IMR-90 (cell line): Measurements from ENCODE around the gene BICD2. TPM values are rescaled to one million over a fixed set of nuclear protein-coding genes. Genes with fewer than 3 reads are reported as not detected.

Source experiments
- ATAC-seq: fragments of 200-7000 bp; cut with Tn5 transposase; 2 replicates; pipeline ENCODE4 v1.9.1; 2020; ENCODE audit warnings: low read depth, mild to moderate bottlenecking, moderate library complexity
- BruUV-seq: library from RNA; stranded (reverse); fragments of 400-500 nt; replicated peaks from 2 replicates; lab custom pipeline; 2021; lab: Mats Ljungman, UMichigan
- CTCF ChIA-PET: fragments of 300-600 bp; formaldehyde crosslinking; extraction: SDS; loops from one replicate; lab custom pipeline; 2021; ENCODE audit warnings: antibody characterized with exemption; lab: Yijun Ruan, JAX
- POLR2A ChIA-PET: fragments of 300-600 bp; sonication (Branson Sonifier 250); formaldehyde crosslinking; loops from one replicate; lab custom pipeline; 2022; ENCODE audit warnings: antibody characterized with exemption; ENCODE audit not compliant: unreplicated experiment; lab: Charles Lee
- DNase-seq: peaks from one replicate; pipeline ENCODE4 v3.0.0; 2013
- H2AFZ ChIP-seq: replicated peaks from 2 replicates; pipeline ENCODE3; 2013; ENCODE audit warnings: low read length, mild to moderate bottlenecking; ENCODE audit not compliant: poor library complexity
- H2AK5ac ChIP-seq: 2 replicates; pipeline ENCODE4 v1.6.1; 2013; ENCODE audit warnings: low read depth, low read length, inconsistent platforms
- H2AK9ac ChIP-seq: replicated peaks from 2 replicates; pipeline ENCODE3; 2013; ENCODE audit warnings: mild to moderate bottlenecking, low read depth, low read length, moderate library complexity; ENCODE audit not compliant: poor library complexity
- H2BK120ac ChIP-seq: 2 replicates; pipeline ENCODE4 v1.6.1; 2013; ENCODE audit warnings: low read depth, low read length, inconsistent platforms
- H2BK15ac ChIP-seq: 3 replicates; pipeline ENCODE4 v1.6.1; 2013; ENCODE audit warnings: low read depth, low read length, inconsistent platforms
- H2BK20ac ChIP-seq: 2 replicates; pipeline ENCODE4 v1.6.1; 2013; ENCODE audit warnings: low read depth, mild to moderate bottlenecking, inconsistent platforms, low read length, moderate library complexity
- H2BK5ac ChIP-seq: 2 replicates; pipeline ENCODE4 v1.6.1; 2013; ENCODE audit warnings: mild to moderate bottlenecking, low read depth, low read length, inconsistent platforms; ENCODE audit not compliant: poor library complexity, severe bottlenecking
- H3K14ac ChIP-seq: replicated peaks from 2 replicates; pipeline ENCODE4 v1.6.1; 2013; ENCODE audit warnings: low read depth, low read length, inconsistent platforms
- H3K18ac ChIP-seq: 2 replicates; pipeline ENCODE4 v1.6.1; 2013; ENCODE audit warnings: low read depth, low read length, control low read depth
- H3K23ac ChIP-seq: 2 replicates; pipeline ENCODE4 v1.6.1; 2013; ENCODE audit warnings: low read depth, low read length, inconsistent platforms
- H3K27ac ChIP-seq: 2 replicates; pipeline ENCODE4 v1.5.1; 2013; ENCODE audit warnings: mild to moderate bottlenecking, control low read depth, low read length; ENCODE audit not compliant: insufficient read depth
- H3K27me3 ChIP-seq: 2 replicates; pipeline ENCODE4 v1.6.1; 2013; ENCODE audit warnings: low read length; ENCODE audit not compliant: control insufficient read depth, insufficient read depth
- H3K36me3 ChIP-seq: 2 replicates; pipeline ENCODE4 v1.6.1; 2013; ENCODE audit warnings: low read length, mixed read lengths; ENCODE audit not compliant: control insufficient read depth, insufficient read depth
- H3K4ac ChIP-seq: 2 replicates; pipeline ENCODE4 v1.6.1; 2013; ENCODE audit warnings: low read depth, low read length, inconsistent platforms
- H3K4me1 ChIP-seq: 2 replicates; pipeline ENCODE4 v1.6.1; 2013; ENCODE audit warnings: low read length, mixed read lengths; ENCODE audit not compliant: control insufficient read depth, insufficient read depth
- H3K4me2 ChIP-seq: 2 replicates; pipeline ENCODE4 v1.6.1; 2013; ENCODE audit warnings: low read depth, mild to moderate bottlenecking, control low read depth, low read length, moderate library complexity
- H3K4me3 ChIP-seq: 2 replicates; pipeline ENCODE4 v1.5.1; 2013; ENCODE audit warnings: low read depth, mild to moderate bottlenecking, control low read depth, low read length, moderate library complexity; ENCODE audit not compliant: insufficient read depth
- H3K56ac ChIP-seq: 2 replicates; pipeline ENCODE4 v1.6.1; 2013; ENCODE audit warnings: low read length, inconsistent platforms; ENCODE audit not compliant: insufficient read depth; ENCODE audit errors: extremely low read depth
- H3K79me1 ChIP-seq, 2 experiments: 2 replicates each; pipeline ENCODE4 v1.6.1; 2013; ENCODE audit warnings: low read length in 2 of 2, inconsistent platforms in 1 of 2, low read depth in 1 of 2
- H3K9ac ChIP-seq: 2 replicates; pipeline ENCODE4 v1.6.1; 2013; ENCODE audit warnings: low read depth, low read length, control low read depth
- H3K9me1 ChIP-seq: 2 replicates; pipeline ENCODE4 v1.6.1; 2013; ENCODE audit warnings: low read length, inconsistent platforms; ENCODE audit not compliant: insufficient read depth
- H3K9me3 ChIP-seq: 2 replicates; pipeline ENCODE4 v1.6.1; 2013; ENCODE audit warnings: low read length; ENCODE audit not compliant: control insufficient read depth, insufficient read depth
- H4K20me1 ChIP-seq: 2 replicates; pipeline ENCODE4 v1.6.1; 2013; ENCODE audit warnings: low read length, inconsistent platforms; ENCODE audit not compliant: insufficient read depth
- H4K5ac ChIP-seq: 2 replicates; pipeline ENCODE4 v1.6.1; 2013; ENCODE audit warnings: mild to moderate bottlenecking, low read depth, low read length, control low read depth
- H4K8ac ChIP-seq, 2 experiments: 2 replicates each; pipeline ENCODE4 v1.6.1; 2013; ENCODE audit warnings: low read depth in 2 of 2, low read length in 2 of 2, control low read depth in 1 of 2, inconsistent platforms in 1 of 2
- H4K91ac ChIP-seq: 2 replicates; pipeline ENCODE4 v1.6.1; 2013; ENCODE audit warnings: low read depth, low read length, inconsistent platforms; ENCODE audit not compliant: insufficient read depth
- CEBPB ChIP-seq: IDR thresholded peaks from 2 replicates; pipeline ENCODE4 v1.6.1; 2012; ENCODE audit warnings: low read depth, low read length, improper control_type of control experiment
- FOS ChIP-seq: fragments of 150-350 bp; IDR thresholded peaks from 2 replicates; pipeline ENCODE4 v1.6.1; 2016; ENCODE audit warnings: low read depth, low read length
- MAFK ChIP-seq: IDR thresholded peaks from 2 replicates; pipeline ENCODE4 v1.6.1; 2012; ENCODE audit warnings: low read depth, low read length, improper control_type of control experiment
- MXI1 ChIP-seq: IDR thresholded peaks from 2 replicates; pipeline ENCODE4 v1.6.1; 2012; ENCODE audit warnings: low read depth, mild to moderate bottlenecking, low read length, moderate library complexity, borderline replicate concordance
- NFE2L2 ChIP-seq: fragments of 150-350 bp; IDR thresholded peaks from 2 replicates; pipeline ENCODE4 v1.6.1; 2016; ENCODE audit warnings: low read depth, mild to moderate bottlenecking, low read length
- POLR2A ChIP-seq: IDR thresholded peaks from 2 replicates; pipeline ENCODE4 v1.6.1; 2012; ENCODE audit warnings: mild to moderate bottlenecking, low read depth, low read length
- RAD21 ChIP-seq: IDR thresholded peaks from 2 replicates; pipeline ENCODE4 v1.6.1; 2012; ENCODE audit warnings: low read length, improper control_type of control experiment
- RCOR1 ChIP-seq: IDR thresholded peaks from 2 replicates; pipeline ENCODE4 v1.6.1; 2012; ENCODE audit warnings: mild to moderate bottlenecking, low read length, improper control_type of control experiment; ENCODE audit not compliant: insufficient replicate concordance
- RFX5 ChIP-seq: IDR thresholded peaks from 2 replicates; pipeline ENCODE4 v1.8.0; 2012; ENCODE audit warnings: low read depth, mild to moderate bottlenecking, low read length, moderate library complexity
- SMC3 ChIP-seq: fragments of 150-350 bp; IDR thresholded peaks from 2 replicates; pipeline ENCODE4 v1.6.1; 2016; ENCODE audit warnings: low read depth, mild to moderate bottlenecking, antibody characterized with exemption, low read length, moderate library complexity
- WGBS, 2 experiments: methylation state at CpG; one replicate each; pipeline versions ENCODE4 v1.1.5 to v1.1.7; 2013; ENCODE audit warnings: missing lambda C conversion rate in 2 of 2; ENCODE audit not compliant: insufficient read length in 1 of 2; ENCODE audit errors: extremely low coverage in 2 of 2; 5-methylcytosine and 5-hydroxymethylcytosine counted together
- dilution Hi-C: fragments of 300-500 bp; cut with HindIII; formaldehyde crosslinking; loops from one replicate; pipeline ENCODE4 v1.14.3; 2018; ENCODE audit warnings: low sequenced_read_pairs; ENCODE audit not compliant: unreplicated experiment
- in situ Hi-C: fragments of 300-500 bp; cut with MboI; formaldehyde crosslinking; loops from 3 replicates; pipeline ENCODE4 v1.14.3; 2019; ENCODE audit warnings: low sequenced_read_pairs, inconsistent platforms, mixed read lengths
- intact Hi-C: fragments of 100-400 bp; cut with micrococcal nuclease; formaldehyde crosslinking; loops from 2 replicates; pipeline ENCODE4 v1.10.0; 2022
- polyA plus RNA-seq, 3 experiments: library from polyadenylated mRNA; depleted of rRNA; stranded (reverse); fragments of >200 nt; gene quantifications; 2 replicates each; pipeline ENCODE4 v1.2.3, GENCODE V29; 2012; ENCODE audit warnings: low replicate concordance in 1 of 3
- total RNA-seq: library from RNA; depleted of rRNA; stranded (reverse); fragments of >200 nt; gene quantifications from 2 replicates; pipeline ENCODE4 v1.2.3, GENCODE V29; 2012
- TF ChIP-seq, protein P1 (sequence below): fragments of 150-350 bp; IDR thresholded peaks from 2 replicates; pipeline ENCODE4 v1.6.1; 2016; ENCODE audit warnings: low read depth, mild to moderate bottlenecking, low read length, moderate library complexity, borderline replicate concordance
- TF ChIP-seq, protein P2 (sequence below): conservative IDR thresholded peaks from 2 replicates; pipeline ENCODE4 v1.5.1; 2012; ENCODE audit warnings: mild to moderate bottlenecking, low read depth, low read length, improper control_type of control experiment

Gene BICD2
- total and polyA plus RNA-seq, 2 of the 4 experiments (the other 2 are of a cell fraction): 21.5 to 35.7 TPM

DNA sequence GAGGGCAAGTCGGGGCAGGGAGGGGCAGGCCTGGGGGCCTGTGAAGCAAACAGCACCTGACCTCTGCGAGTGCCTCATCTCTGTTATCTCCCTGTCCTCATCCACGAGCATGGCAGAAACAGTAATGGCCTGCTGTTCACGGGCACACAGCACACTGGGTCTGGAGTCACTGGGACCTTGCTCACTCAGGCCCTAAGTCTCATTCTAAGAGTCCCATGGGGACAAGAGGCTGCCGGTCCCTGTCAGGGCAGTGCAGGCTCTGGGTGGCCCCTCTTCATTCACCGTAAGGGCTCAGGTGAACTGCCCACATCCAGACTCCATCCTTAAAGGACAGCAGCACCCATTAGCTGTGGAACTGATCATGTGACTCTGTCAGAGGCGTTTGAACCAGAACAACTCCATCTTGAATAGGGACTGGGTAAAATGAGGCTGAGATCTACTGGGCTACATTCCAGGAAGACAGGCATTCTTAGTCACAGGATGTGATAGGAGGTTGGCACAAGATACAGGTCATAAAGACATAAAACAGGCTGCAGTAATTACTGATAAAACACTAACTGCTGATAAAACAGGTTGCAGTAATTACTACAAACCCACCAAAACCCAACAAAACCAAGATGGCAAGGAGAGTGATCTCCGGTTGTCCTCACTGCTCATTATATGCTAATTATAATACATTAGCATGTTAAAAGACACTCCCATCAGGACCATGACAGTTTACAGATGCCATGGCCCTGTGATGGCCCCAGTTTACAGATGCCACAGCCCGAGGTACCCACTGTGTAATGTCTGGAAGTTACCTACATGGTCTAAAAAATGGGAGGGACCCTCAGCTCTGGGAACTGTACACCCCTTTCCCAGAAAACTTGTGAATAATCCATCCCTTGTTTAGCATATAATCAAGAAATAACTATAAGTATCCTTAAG is 28.7 kb downstream of the BICD2 start (continued):
- no peak for TF ChIP-seq RCOR1

DNA sequence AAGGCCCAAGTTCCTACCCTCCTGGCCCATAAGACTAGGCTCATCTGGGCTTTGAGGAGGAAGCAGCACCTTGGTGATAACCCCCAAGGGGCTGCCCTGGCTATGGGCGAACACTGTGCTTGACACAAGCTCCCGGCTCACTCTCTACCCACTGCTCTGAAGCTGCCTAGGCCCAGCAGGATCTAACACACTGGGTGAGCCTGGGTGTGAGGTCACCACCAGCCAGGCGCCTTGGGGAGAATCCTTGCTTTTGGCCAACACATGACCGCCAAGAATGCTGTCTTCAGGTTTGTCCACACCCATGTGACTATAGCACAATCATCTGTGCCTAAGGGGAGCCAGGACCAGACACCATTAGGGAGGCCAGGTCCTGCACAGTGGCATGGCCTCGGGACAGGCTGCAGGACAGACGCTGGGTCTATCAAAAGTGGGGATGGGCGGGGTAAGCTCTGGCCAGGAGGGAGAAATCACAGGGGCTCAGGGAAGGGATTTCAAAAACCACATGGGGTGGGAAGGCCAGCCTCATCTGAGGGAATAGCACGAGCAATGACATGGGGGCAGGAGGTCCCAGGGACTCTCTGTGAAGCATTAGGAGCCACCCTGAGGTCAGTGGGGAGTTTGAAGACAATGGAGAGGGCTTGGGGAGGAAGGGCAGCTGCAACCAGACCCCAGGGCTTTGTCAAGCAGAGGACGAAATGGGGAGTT is 29.6 kb downstream of the BICD2 start:
- dilution Hi-C loops: no loop called here
- WGBS, 2 experiments: 78% methylated on average over 3 of the region's 9 CpGs; no CpG with 5 or more reads in 1 of the 2 experiments
- POLR2A ChIA-PET: no interaction called here
- TF ChIP-seq POLR2A: no peak
- TF ChIP-seq, protein P1, sequence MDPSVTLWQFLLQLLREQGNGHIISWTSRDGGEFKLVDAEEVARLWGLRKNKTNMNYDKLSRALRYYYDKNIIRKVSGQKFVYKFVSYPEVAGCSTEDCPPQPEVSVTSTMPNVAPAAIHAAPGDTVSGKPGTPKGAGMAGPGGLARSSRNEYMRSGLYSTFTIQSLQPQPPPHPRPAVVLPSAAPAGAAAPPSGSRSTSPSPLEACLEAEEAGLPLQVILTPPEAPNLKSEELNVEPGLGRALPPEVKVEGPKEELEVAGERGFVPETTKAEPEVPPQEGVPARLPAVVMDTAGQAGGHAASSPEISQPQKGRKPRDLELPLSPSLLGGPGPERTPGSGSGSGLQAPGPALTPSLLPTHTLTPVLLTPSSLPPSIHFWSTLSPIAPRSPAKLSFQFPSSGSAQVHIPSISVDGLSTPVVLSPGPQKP: no peak
- TF ChIP-seq NFE2L2: no peak
- TF ChIP-seq RAD21: no peak
- TF ChIP-seq, protein P2, sequence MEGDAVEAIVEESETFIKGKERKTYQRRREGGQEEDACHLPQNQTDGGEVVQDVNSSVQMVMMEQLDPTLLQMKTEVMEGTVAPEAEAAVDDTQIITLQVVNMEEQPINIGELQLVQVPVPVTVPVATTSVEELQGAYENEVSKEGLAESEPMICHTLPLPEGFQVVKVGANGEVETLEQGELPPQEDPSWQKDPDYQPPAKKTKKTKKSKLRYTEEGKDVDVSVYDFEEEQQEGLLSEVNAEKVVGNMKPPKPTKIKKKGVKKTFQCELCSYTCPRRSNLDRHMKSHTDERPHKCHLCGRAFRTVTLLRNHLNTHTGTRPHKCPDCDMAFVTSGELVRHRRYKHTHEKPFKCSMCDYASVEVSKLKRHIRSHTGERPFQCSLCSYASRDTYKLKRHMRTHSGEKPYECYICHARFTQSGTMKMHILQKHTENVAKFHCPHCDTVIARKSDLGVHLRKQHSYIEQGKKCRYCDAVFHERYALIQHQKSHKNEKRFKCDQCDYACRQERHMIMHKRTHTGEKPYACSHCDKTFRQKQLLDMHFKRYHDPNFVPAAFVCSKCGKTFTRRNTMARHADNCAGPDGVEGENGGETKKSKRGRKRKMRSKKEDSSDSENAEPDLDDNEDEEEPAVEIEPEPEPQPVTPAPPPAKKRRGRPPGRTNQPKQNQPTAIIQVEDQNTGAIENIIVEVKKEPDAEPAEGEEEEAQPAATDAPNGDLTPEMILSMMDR: no peak
- TF ChIP-seq RCOR1: no peak
- TF ChIP-seq CEBPB: no peak
- TF ChIP-seq SMC3: no peak
- no peak for TF ChIP-seq MAFK
- TF ChIP-seq RFX5: no peak
- TF ChIP-seq MXI1: no peak
- TF ChIP-seq FOS: no peak

More for the DNA sequence above, 29.6 kb downstream of the BICD2 start:
- H3K9me3 ChIP-seq: no peaks in the 10 kb centered on the region
- H3K36me3 ChIP-seq: no peaks in the 10 kb centered on the region
- no peak overlapping the region for H2AK5ac ChIP-seq
- no peak overlapping the region for H2BK15ac ChIP-seq
- no peak overlapping the region for H3K27ac ChIP-seq
- DNase-seq: no peak
- intact Hi-C loops: no loop called here
- ATAC-seq: no peak
- peaks cover 52% of the 10 kb centered on the region for H3K9me1 ChIP-seq
- peaks cover 9% of the 10 kb centered on the region for H3K4me1 ChIP-seq
- no peak overlapping the region for H4K91ac ChIP-seq
- H3K79me1 ChIP-seq: peaks cover 47 to 81% of the 10 kb centered on the region in 2 experiments
- H3K9ac ChIP-seq: no peak overlapping the region
- no peak overlapping the region for H2BK20ac ChIP-seq
- H3K27me3 ChIP-seq: no peaks in the 10 kb centered on the region
- CTCF ChIA-PET: no interaction called here
- no peak overlapping the region for H4K8ac ChIP-seq
- no peak overlapping the region for H2AFZ ChIP-seq
- no peak overlapping the region for H3K4me2 ChIP-seq
- in situ Hi-C loops: no loop called here
- H3K4me3 ChIP-seq: no peak overlapping the region
- no peak overlapping the region for H4K5ac ChIP-seq
- no peak overlapping the region for H3K18ac ChIP-seq
- no peak overlapping the region for H3K23ac ChIP-seq
- H4K20me1 ChIP-seq: peaks cover 74% of the 10 kb centered on the region
- no peak overlapping the region for H3K14ac ChIP-seq
- H2BK5ac ChIP-seq: no peak overlapping the region
- H2BK120ac ChIP-seq: no peak overlapping the region
- no peak overlapping the region for H3K4ac ChIP-seq
- H3K56ac ChIP-seq: no peak overlapping the region
- no TSS peak for BruUV-seq
- H2AK9ac ChIP-seq: no peak overlapping the region
